ENCODE results near the gene AVEN.

DNA sequence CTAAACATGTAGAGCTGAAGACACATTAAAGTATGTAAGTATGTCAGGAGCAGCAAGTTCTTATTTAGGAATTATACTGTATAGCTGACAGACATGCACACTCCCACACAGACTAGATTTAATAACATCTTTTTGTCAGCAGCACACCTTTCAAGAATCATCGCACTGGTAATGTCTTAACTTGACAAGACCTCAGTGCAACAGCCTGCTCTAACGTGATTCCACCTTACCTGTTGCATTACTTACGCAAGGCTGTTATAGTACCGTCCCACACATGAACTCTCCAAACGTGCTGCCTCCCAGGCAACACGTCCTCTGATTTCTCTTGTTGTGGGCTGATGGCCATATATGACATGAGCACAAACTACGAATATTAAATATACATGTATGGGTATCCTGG is 58.8 kb downstream of the AVEN start:
- TF ChIP-seq EZH2 (IDR thresholded peaks at IDR 0.05; ENCODE audit: insufficient read depth, poor library complexity, severe bottlenecking): no peak
- no peak for TF ChIP-seq EZH2phosphoT487 (IDR thresholded peaks at IDR 0.05; ENCODE audit: insufficient read depth, low read depth)

Measured in GM23248 (cell line).